ENCODE data around the gene CNKSR3.

GRCh38 chr6:154370545-154370944 lies 139.9 kb downstream of the CNKSR3 start:
- TF ChIP-seq CTCF (conservative IDR thresholded peaks at IDR 0.05) (peak; percentile 51), ZFX (IDR thresholded peaks at IDR 0.05) (no peak)

Measured in C4-2B (cell line).